ENCODE results near the gene RAB36.

The RAB36 gene

GRCh38 chr22:23187211-23187610, 41.9 kb downstream of the RAB36 start:
- no peak for TF ChIP-seq CTCF (conservative IDR thresholded peaks at IDR 0.05; ENCODE audit: low read depth, low read length)
- no peak overlapping the region for H3K4me3 ChIP-seq (ENCODE audit: low read length)
- no peak for DNase-seq (ENCODE audit: low read depth)

- peak; percentile 55 for DNase-seq (ENCODE audit: low read depth)
- no peak for TF ChIP-seq CTCF (conservative IDR thresholded peaks at IDR 0.05; ENCODE audit: low read depth, low read length)
- no peak overlapping the region for H3K4me3 ChIP-seq (ENCODE audit: low read length)
Observed at GRCh38 chr22:23187871-23188700, 42.8 kb downstream of the RAB36 start.

- TF ChIP-seq CTCF (conservative IDR thresholded peaks at IDR 0.05; ENCODE audit: low read depth, low read length) = no peak
- DNase-seq (ENCODE audit: low read depth) = no peak
- H3K4me3 ChIP-seq (ENCODE audit: low read length) = no peak overlapping the region
Observed at GRCh38 chr22:23190526-23190925, 45.2 kb downstream of the RAB36 start.

- TF ChIP-seq CTCF (conservative IDR thresholded peaks at IDR 0.05; ENCODE audit: low read depth, low read length) = no peak
- no peak overlapping the region for H3K4me3 ChIP-seq (ENCODE audit: low read length)
- DNase-seq (ENCODE audit: low read depth) = no peak
Observed at GRCh38 chr22:23192133-23192532, 46.9 kb downstream of the RAB36 start.

- DNase-seq (ENCODE audit: low read depth) = no peak
- no peak overlapping the region for H3K4me3 ChIP-seq (ENCODE audit: low read length)
- TF ChIP-seq CTCF (conservative IDR thresholded peaks at IDR 0.05; ENCODE audit: low read depth, low read length) = no peak
Observed at GRCh38 chr22:23192558-23192957, 47.3 kb downstream of the RAB36 start.

- TF ChIP-seq CTCF (conservative IDR thresholded peaks at IDR 0.05; ENCODE audit: low read depth, low read length) = no peak
- DNase-seq (ENCODE audit: low read depth) = no peak
- no peak overlapping the region for H3K4me3 ChIP-seq (ENCODE audit: low read length)
Observed at GRCh38 chr22:23193196-23193827, 48.0 kb downstream of the RAB36 start.

- H3K4me3 ChIP-seq (ENCODE audit: low read length) = no peak overlapping the region
- DNase-seq (ENCODE audit: low read depth) = no peak
- TF ChIP-seq CTCF (conservative IDR thresholded peaks at IDR 0.05; ENCODE audit: low read depth, low read length) = no peak
Observed at GRCh38 chr22:23193882-23194281, 48.6 kb downstream of the RAB36 start.
